GM23338 (cell line): ENCODE results near the gene CCDC80. TPM values are rescaled to one million over a fixed set of nuclear protein-coding genes. Genes with fewer than 3 reads are reported as not detected.

Experiments used
- ATAC-seq: fragments of 200-7000 bp; cut with Tn5 transposase; 3 replicates; pipeline ENCODE4 v1.9.1; 2020
- DNase-seq: peaks from one replicate; pipeline ENCODE4 v3.0.0-alpha.2; 2015; ENCODE audit warnings: low spot score
- H2AFZ ChIP-seq: fragments of 200-600 bp; sonication (generic); 2 replicates; pipeline ENCODE4 v1.8.0; 2016; ENCODE audit warnings: antibody characterized with exemption, mild to moderate bottlenecking, moderate library complexity
- H3F3A ChIP-seq: fragments of 200-600 bp; sonication (generic); replicated peaks from 2 replicates; pipeline ENCODE4 v1.8.0; 2017; ENCODE audit warnings: antibody characterized with exemption, mixed run types, low read depth
- H3K27ac ChIP-seq: fragments of 200-600 bp; sonication (generic); 2 replicates; pipeline ENCODE4 v1.6.1; 2016; ENCODE audit warnings: low read depth
- H3K27me3 ChIP-seq: fragments of 200-600 bp; sonication (generic); 2 replicates; pipeline ENCODE4 v1.8.0; 2016; ENCODE audit warnings: mild to moderate bottlenecking, mixed run types, moderate library complexity; ENCODE audit not compliant: insufficient read depth
- H3K36me3 ChIP-seq: fragments of 200-600 bp; sonication (generic); 2 replicates; pipeline ENCODE4 v1.8.0; 2016; ENCODE audit warnings: mild to moderate bottlenecking; ENCODE audit not compliant: insufficient read depth
- H3K4me1 ChIP-seq: fragments of 200-600 bp; sonication (generic); 2 replicates; pipeline ENCODE4 v1.8.0; 2016; ENCODE audit warnings: mild to moderate bottlenecking, moderate library complexity; ENCODE audit not compliant: insufficient read depth
- H3K4me2 ChIP-seq: fragments of 200-600 bp; sonication (generic); 2 replicates; pipeline ENCODE4 v1.7.1; 2017; ENCODE audit warnings: mixed run types
- H3K4me3 ChIP-seq: fragments of 200-600 bp; sonication (generic); 2 replicates; pipeline ENCODE4 v1.6.1; 2016; ENCODE audit warnings: mixed run types
- H3K79me2 ChIP-seq: fragments of 200-600 bp; sonication (generic); replicated peaks from 2 replicates; pipeline ENCODE4 v1.8.0; 2017; ENCODE audit warnings: mild to moderate bottlenecking; ENCODE audit not compliant: insufficient read depth
- H3K9me2 ChIP-seq: fragments of 200-600 bp; sonication (generic); 2 replicates; pipeline ENCODE4 v1.8.0; 2017; ENCODE audit not compliant: insufficient read depth
- H4K20me1 ChIP-seq: fragments of 200-600 bp; sonication (generic); replicated peaks from 2 replicates; pipeline ENCODE4 v1.8.0; 2017; ENCODE audit warnings: mild to moderate bottlenecking; ENCODE audit not compliant: insufficient read depth
- H3K27ac Mint-ChIP-seq: 2 replicates; pipeline ENCODE4 v1.8.0; 2020; ENCODE audit warnings: inconsistent platforms, mild to moderate bottlenecking, moderate library complexity, mixed read lengths
- H3K27me3 Mint-ChIP-seq: 3 replicates; pipeline ENCODE4 v1.8.0; 2022; ENCODE audit warnings: low read depth, mild to moderate bottlenecking, moderate library complexity, mixed read lengths, inconsistent platforms; ENCODE audit not compliant: insufficient read depth, poor library complexity
- H3K36me3 Mint-ChIP-seq: 3 replicates; pipeline ENCODE4 v1.8.0; 2021; ENCODE audit warnings: low read depth, mild to moderate bottlenecking, inconsistent platforms, moderate library complexity, mixed read lengths
- H3K4me1 Mint-ChIP-seq: 3 replicates; pipeline ENCODE4 v1.8.0; 2020; ENCODE audit warnings: mild to moderate bottlenecking, inconsistent platforms, mixed read lengths
- H3K4me3 Mint-ChIP-seq: 3 replicates; pipeline ENCODE4 v1.8.0; 2021; ENCODE audit warnings: moderate library complexity, mild to moderate bottlenecking, inconsistent platforms, mixed read lengths
- H3K9me3 Mint-ChIP-seq: 3 replicates; pipeline ENCODE4 v1.8.0; 2020; ENCODE audit warnings: moderate library complexity, mild to moderate bottlenecking, inconsistent platforms, mixed read lengths
- CREB1 ChIP-seq: fragments of 250-450 bp; sonication (Bioruptor Pico); IDR thresholded peaks from 2 replicates; pipeline ENCODE4 v1.5.0; 2020; ENCODE audit warnings: low read depth, mild to moderate bottlenecking, moderate library complexity
- EZH2 ChIP-seq: fragments of 200-600 bp; sonication (generic); IDR thresholded peaks from one replicate; pipeline ENCODE4 v1.8.0; 2017; ENCODE audit warnings: antibody characterized with exemption, mild to moderate bottlenecking, low read depth; ENCODE audit not compliant: unreplicated experiment
- EZH2phosphoT487 ChIP-seq: fragments of 200-600 bp; sonication (generic); IDR thresholded peaks from one replicate; pipeline ENCODE4 v1.8.1; 2018; ENCODE audit warnings: antibody characterized with exemption; ENCODE audit not compliant: unreplicated experiment
- JUNB ChIP-seq: IDR thresholded peaks from one replicate; pipeline ENCODE4 v1.6.1; 2016; ENCODE audit warnings: antibody characterized with exemption; ENCODE audit not compliant: unreplicated experiment
- NANOG ChIP-seq: IDR thresholded peaks from 2 replicates; pipeline ENCODE4 v1.6.1; 2016; ENCODE audit warnings: antibody characterized with exemption, borderline replicate concordance
- POLR2AphosphoS5 ChIP-seq: IDR thresholded peaks from 2 replicates; pipeline ENCODE4 v1.6.1; 2016; ENCODE audit warnings: antibody characterized with exemption, low read depth
- ZNF114 ChIP-seq: fragments of 250-450 bp; sonication (Bioruptor Pico); IDR thresholded peaks from 2 replicates; pipeline ENCODE4 v1.5.0; 2020; ENCODE audit warnings: mild to moderate bottlenecking, moderate library complexity
- ZNF331 ChIP-seq: fragments of 250-450 bp; sonication (Bioruptor Pico); IDR thresholded peaks from 2 replicates; pipeline ENCODE4 v1.5.0; 2020; ENCODE audit warnings: low read depth, mild to moderate bottlenecking, moderate library complexity
- polyA plus RNA-seq: library from polyadenylated mRNA; unstranded; fragments of >200 nt; fragmentation: Nextera tagmentation; extraction: Ambion mirVana; gene quantifications from 2 replicates; pipeline ENCODE4 v1.2.1, GENCODE V29; 2016
- total RNA-seq: library from RNA; depleted of rRNA; stranded (reverse); fragments of >200 nt; shearing (Covaris generic); gene quantifications from 2 replicates; pipeline ENCODE4 v1.2.3, GENCODE V29; 2014
- TF ChIP-seq, protein P1 (sequence below): IDR thresholded peaks from one replicate; pipeline ENCODE4 v1.6.1; 2018; ENCODE audit warnings: antibody characterized with exemption; ENCODE audit not compliant: unreplicated experiment
- TF ChIP-seq, protein P2 (sequence below), 2 experiments: fragments of 200-600 bp in 1 of 2; sonication (generic) in 1 of 2; conservative IDR thresholded peaks; 2 replicates each; pipeline versions ENCODE4 v1.5.1 to v1.6.1; 2016 to 2017; ENCODE audit warnings: antibody characterized with exemption in 2 of 2, low read depth in 2 of 2, mild to moderate bottlenecking in 2 of 2, moderate library complexity in 1 of 2

Gene CCDC80
- total and polyA plus RNA-seq, 2 experiments from 2014 or later: 5.4 to 6.7 TPM

DNA sequence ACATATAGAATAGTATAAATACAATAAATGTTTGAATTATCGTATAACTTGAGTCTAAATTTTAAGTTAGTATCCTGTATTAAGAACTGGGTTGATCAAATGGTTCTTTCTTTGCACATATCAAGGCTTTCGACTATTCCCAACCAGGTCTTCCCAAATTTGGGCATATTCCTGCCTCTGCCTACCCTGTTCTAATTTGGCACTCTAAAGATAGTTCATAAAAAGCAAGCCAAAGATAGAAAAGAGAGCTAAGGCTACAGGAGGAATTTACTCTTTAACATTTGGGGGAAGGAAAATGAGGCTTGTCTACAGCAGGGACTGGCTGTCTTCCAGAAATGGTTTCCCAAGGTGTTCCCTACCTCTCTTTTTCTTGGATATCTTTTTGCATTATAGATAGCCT lies 43.0 kb downstream of the CCDC80 start (continued):
- TF ChIP-seq, protein P1, sequence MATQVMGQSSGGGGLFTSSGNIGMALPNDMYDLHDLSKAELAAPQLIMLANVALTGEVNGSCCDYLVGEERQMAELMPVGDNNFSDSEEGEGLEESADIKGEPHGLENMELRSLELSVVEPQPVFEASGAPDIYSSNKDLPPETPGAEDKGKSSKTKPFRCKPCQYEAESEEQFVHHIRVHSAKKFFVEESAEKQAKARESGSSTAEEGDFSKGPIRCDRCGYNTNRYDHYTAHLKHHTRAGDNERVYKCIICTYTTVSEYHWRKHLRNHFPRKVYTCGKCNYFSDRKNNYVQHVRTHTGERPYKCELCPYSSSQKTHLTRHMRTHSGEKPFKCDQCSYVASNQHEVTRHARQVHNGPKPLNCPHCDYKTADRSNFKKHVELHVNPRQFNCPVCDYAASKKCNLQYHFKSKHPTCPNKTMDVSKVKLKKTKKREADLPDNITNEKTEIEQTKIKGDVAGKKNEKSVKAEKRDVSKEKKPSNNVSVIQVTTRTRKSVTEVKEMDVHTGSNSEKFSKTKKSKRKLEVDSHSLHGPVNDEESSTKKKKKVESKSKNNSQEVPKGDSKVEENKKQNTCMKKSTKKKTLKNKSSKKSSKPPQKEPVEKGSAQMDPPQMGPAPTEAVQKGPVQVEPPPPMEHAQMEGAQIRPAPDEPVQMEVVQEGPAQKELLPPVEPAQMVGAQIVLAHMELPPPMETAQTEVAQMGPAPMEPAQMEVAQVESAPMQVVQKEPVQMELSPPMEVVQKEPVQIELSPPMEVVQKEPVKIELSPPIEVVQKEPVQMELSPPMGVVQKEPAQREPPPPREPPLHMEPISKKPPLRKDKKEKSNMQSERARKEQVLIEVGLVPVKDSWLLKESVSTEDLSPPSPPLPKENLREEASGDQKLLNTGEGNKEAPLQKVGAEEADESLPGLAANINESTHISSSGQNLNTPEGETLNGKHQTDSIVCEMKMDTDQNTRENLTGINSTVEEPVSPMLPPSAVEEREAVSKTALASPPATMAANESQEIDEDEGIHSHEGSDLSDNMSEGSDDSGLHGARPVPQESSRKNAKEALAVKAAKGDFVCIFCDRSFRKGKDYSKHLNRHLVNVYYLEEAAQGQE: no peak

DNA sequence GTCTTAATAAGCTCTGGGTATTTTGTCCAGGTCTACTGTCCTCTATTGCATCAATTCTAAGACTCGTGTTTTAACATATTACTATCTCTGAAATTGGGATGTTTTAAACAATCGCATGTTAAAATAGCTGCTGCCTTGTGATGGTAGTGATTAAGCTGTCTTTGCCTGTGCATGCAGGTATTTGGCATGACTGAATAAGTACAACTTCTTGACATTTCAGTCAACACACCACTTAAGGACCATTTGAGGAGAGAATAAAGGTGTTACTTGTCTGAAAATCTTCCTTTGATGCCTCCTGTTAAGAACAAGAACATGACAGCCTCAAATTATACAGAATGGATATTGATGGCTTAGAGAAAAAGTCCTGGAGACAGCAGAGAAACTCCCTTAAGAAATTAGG lies 46.1 kb downstream of the CCDC80 start:
- Histone ChIP-seq H2AFZ (no peak overlapping the region), H3K4me2 (no peak overlapping the region), H3K9me2 (no peaks in the 10 kb centered on the region), H3K36me3 (no peaks in the 10 kb centered on the region), H3K4me1 (peaks cover 18% of the 10 kb centered on the region), H3K4me3 (no peak overlapping the region), H4K20me1 (no peaks in the 10 kb centered on the region), H3K27ac (no peak overlapping the region), H3K79me2 (no peaks in the 10 kb centered on the region), H3F3A (no peaks in the 10 kb centered on the region), H3K27me3 (no peaks in the 10 kb centered on the region)
- no peak for ATAC-seq
- no peak overlapping the region for H3K4me3 Mint-ChIP-seq
- no peak overlapping the region for H3K27ac Mint-ChIP-seq
- H3K9me3 Mint-ChIP-seq: no peaks in the 10 kb centered on the region
- H3K27me3 Mint-ChIP-seq: no peaks in the 10 kb centered on the region
- DNase-seq: no peak
- H3K36me3 Mint-ChIP-seq: no peaks in the 10 kb centered on the region
- peaks cover 13% of the 10 kb centered on the region for H3K4me1 Mint-ChIP-seq
- TF ChIP-seq EZH2 (no peak), ZNF114 (CRISPR knock-in tag) (no peak), EZH2phosphoT487 (no peak), JUNB (no peak), CREB1 (CRISPR knock-in tag) (no peak), NANOG (no peak), ZNF331 (no peak)
- TF ChIP-seq, protein P2, sequence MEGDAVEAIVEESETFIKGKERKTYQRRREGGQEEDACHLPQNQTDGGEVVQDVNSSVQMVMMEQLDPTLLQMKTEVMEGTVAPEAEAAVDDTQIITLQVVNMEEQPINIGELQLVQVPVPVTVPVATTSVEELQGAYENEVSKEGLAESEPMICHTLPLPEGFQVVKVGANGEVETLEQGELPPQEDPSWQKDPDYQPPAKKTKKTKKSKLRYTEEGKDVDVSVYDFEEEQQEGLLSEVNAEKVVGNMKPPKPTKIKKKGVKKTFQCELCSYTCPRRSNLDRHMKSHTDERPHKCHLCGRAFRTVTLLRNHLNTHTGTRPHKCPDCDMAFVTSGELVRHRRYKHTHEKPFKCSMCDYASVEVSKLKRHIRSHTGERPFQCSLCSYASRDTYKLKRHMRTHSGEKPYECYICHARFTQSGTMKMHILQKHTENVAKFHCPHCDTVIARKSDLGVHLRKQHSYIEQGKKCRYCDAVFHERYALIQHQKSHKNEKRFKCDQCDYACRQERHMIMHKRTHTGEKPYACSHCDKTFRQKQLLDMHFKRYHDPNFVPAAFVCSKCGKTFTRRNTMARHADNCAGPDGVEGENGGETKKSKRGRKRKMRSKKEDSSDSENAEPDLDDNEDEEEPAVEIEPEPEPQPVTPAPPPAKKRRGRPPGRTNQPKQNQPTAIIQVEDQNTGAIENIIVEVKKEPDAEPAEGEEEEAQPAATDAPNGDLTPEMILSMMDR (conservative IDR thresholded peaks at IDR 0.05; ENCODE audit: low read depth in 2 of 2): no peak

DNA sequence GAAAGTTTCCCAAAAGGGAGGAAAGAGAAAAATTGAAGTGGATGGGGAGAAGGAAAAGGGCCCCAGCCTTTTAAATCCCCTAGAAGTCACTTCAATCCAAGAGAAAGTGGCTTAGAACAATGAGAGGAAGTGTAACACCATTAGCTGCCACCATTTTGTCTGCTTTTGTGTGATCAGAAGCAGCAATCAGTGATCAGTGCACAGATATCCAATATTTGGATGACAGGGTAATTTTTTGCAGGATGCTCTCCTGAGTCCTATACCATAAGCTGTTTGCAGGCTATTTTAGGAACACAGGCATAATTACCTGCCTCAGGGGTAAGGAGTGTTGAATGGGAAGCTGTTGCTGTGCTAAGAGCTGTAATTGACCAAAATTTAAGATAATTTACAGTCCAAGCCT lies 47.7 kb downstream of the CCDC80 start:
- no peaks in the 10 kb centered on the region for H3F3A ChIP-seq
- Mint-ChIP-seq H3K4me1 (peaks cover 13% of the 10 kb centered on the region), H3K27me3 (no peaks in the 10 kb centered on the region), H3K27ac (peak overlapping the region; percentile 43), H3K4me3 (no peak overlapping the region), H3K36me3 (no peaks in the 10 kb centered on the region), H3K9me3 (no peaks in the 10 kb centered on the region)
- ATAC-seq: no peak
- H3K27me3 ChIP-seq: no peaks in the 10 kb centered on the region
- no peak overlapping the region for H3K4me3 ChIP-seq
- H4K20me1 ChIP-seq: no peaks in the 10 kb centered on the region
- 0 out of 2 replicates have a peak overlapping the region, but pooled peaks have one; percentile 51 for H3K27ac ChIP-seq
- H3K4me2 ChIP-seq: peak overlapping the region; percentile 10; the same call in 1 of the 2 replicates
- H3K4me1 ChIP-seq: peaks cover 18% of the 10 kb centered on the region
- H3K36me3 ChIP-seq: no peaks in the 10 kb centered on the region
- H3K79me2 ChIP-seq: no peaks in the 10 kb centered on the region
- no peak for DNase-seq
- no peak overlapping the region for H2AFZ ChIP-seq
- no peaks in the 10 kb centered on the region for H3K9me2 ChIP-seq
- TF ChIP-seq EZH2: no peak
- TF ChIP-seq EZH2phosphoT487: no peak
- no peak for TF ChIP-seq JUNB
- no peak for TF ChIP-seq POLR2AphosphoS5
- TF ChIP-seq, protein P2 (conservative IDR thresholded peaks at IDR 0.05; ENCODE audit: low read depth in 2 of 2): no peak
